WERI-Rb-1 (cell line): ENCODE measurements around the gene TRIO.

ENCODE experiments used
- DNase-seq: peaks from one replicate; pipeline ENCODE4 v3.0.0-alpha.2; 2020
- H3K27ac ChIP-seq: fragments of 250-450 bp; sonication (Bioruptor Pico); 2 replicates; pipeline ENCODE4 v1.5.1; 2020; ENCODE audit warnings: mild to moderate bottlenecking, moderate library complexity
- H3K27me3 ChIP-seq: fragments of 250-450 bp; sonication (Bioruptor Pico); 2 replicates; pipeline ENCODE4 v1.5.1; 2021; ENCODE audit warnings: mild to moderate bottlenecking, low read depth, moderate library complexity; ENCODE audit not compliant: insufficient read depth, severe bottlenecking
- H3K36me3 ChIP-seq: fragments of 250-450 bp; sonication (Bioruptor Pico); 2 replicates; pipeline ENCODE4 v1.5.1; 2020; ENCODE audit warnings: mild to moderate bottlenecking, moderate library complexity
- H3K4me3 ChIP-seq: 2 replicates; pipeline ENCODE4 v1.5.1; 2011; ENCODE audit warnings: low read depth, mild to moderate bottlenecking, control low read depth, low read length
- H3K9me3 ChIP-seq: fragments of 250-450 bp; sonication (Bioruptor Pico); 2 replicates; pipeline ENCODE4 v1.5.1; 2021; ENCODE audit warnings: mild to moderate bottlenecking, moderate library complexity; ENCODE audit not compliant: severe bottlenecking
- CTCF ChIP-seq: IDR thresholded peaks from 2 replicates; pipeline ENCODE4 v1.5.1; 2011; ENCODE audit warnings: low read depth, mild to moderate bottlenecking, control low read depth, inconsistent platforms, low read length

TRIO gene

GRCh38 chr5:14376789-14377188, 233.6 kb downstream of the TRIO start:
- H3K27me3 ChIP-seq: no peaks in the 10 kb centered on the region
- peaks cover 50% of the 10 kb centered on the region for H3K36me3 ChIP-seq
- DNase-seq: no peak
- H3K9me3 ChIP-seq: no peaks in the 10 kb centered on the region
- TF ChIP-seq CTCF: no peak
- no peak overlapping the region for H3K27ac ChIP-seq
- H3K4me3 ChIP-seq: no peak overlapping the region

- Histone ChIP-seq H3K27me3 (no peaks in the 10 kb centered on the region), H3K36me3 (peaks cover 41% of the 10 kb centered on the region), H3K4me3 (no peak overlapping the region), H3K9me3 (no peaks in the 10 kb centered on the region), H3K27ac (no peak overlapping the region)
- no peak for TF ChIP-seq CTCF
- no peak for DNase-seq
These were observed 236.8 kb downstream of the TRIO start for GRCh38 chr5:14379739-14380497.

GRCh38 chr5:14380712-14381111, 237.6 kb downstream of the TRIO start:
- Histone ChIP-seq H3K4me3 (no peak overlapping the region), H3K27me3 (no peaks in the 10 kb centered on the region), H3K27ac (no peak overlapping the region), H3K36me3 (peaks cover 41% of the 10 kb centered on the region), H3K9me3 (no peaks in the 10 kb centered on the region)
- TF ChIP-seq CTCF: no peak
- DNase-seq: no peak

GRCh38 chr5:14382640-14383039, 239.5 kb downstream of the TRIO start:
- Histone ChIP-seq H3K4me3 (no peak overlapping the region), H3K9me3 (no peaks in the 10 kb centered on the region), H3K27me3 (no peaks in the 10 kb centered on the region), H3K36me3 (peaks cover 33% of the 10 kb centered on the region), H3K27ac (no peak overlapping the region)
- DNase-seq: no peak
- TF ChIP-seq CTCF: no peak

- H3K4me3 ChIP-seq: no peak overlapping the region
- no peaks in the 10 kb centered on the region for H3K9me3 ChIP-seq
- DNase-seq: no peak
- no peak overlapping the region for H3K27ac ChIP-seq
- H3K36me3 ChIP-seq: peaks cover 23% of the 10 kb centered on the region
- H3K27me3 ChIP-seq: no peaks in the 10 kb centered on the region
- TF ChIP-seq CTCF: no peak
These were observed 240.8 kb downstream of the TRIO start for GRCh38 chr5:14383923-14384322.

- no peak for DNase-seq
- Histone ChIP-seq H3K4me3 (no peak overlapping the region), H3K9me3 (no peaks in the 10 kb centered on the region), H3K27ac (no peak overlapping the region), H3K36me3 (peaks cover 19% of the 10 kb centered on the region), H3K27me3 (no peaks in the 10 kb centered on the region)
- TF ChIP-seq CTCF: no peak
These were observed 241.9 kb downstream of the TRIO start for GRCh38 chr5:14385019-14385418.
